HCT116 (cell line): ENCODE data around the gene PRR16. TPM values are rescaled to one million over a fixed set of nuclear protein-coding genes. Genes with fewer than 3 reads are reported as not detected.

Experiments used
- ATAC-seq: fragments of 200-7000 bp; cut with Tn5 transposase; 2 replicates; pipeline ENCODE4 v1.9.1; 2020; ENCODE audit warnings: mild to moderate bottlenecking, moderate library complexity
- BruUV-seq: library from RNA; stranded (reverse); fragments of 400-500 nt; replicated peaks from 2 replicates; lab custom pipeline; 2021; lab: Mats Ljungman, UMichigan
- CTCF ChIA-PET: fragments of 300-600 bp; sonication (Branson Sonifier 250); formaldehyde crosslinking; loops from one replicate; lab custom pipeline; 2021; ENCODE audit warnings: antibody characterized with exemption; lab: Charles Lee
- POLR2A ChIA-PET: fragments of 300-600, 350-600 bp; sonication (Branson Sonifier 250); formaldehyde crosslinking; loops from one replicate; lab custom pipeline; 2021; ENCODE audit warnings: antibody characterized with exemption; lab: Charles Lee
- RAD21 ChIA-PET, 2 experiments: fragments of 300-600 bp; sonication (Branson Sonifier 250); formaldehyde crosslinking; loops; one replicate each; lab custom pipeline; 2023; ENCODE audit warnings: low total read pairs in 2 of 2; ENCODE audit not compliant: uncharacterized antibody in 2 of 2, unreplicated experiment in 2 of 2, low non-redundant PET in 1 of 2; lab: Charles Lee
- DNase-seq: peaks from one replicate; pipeline ENCODE4 v3.0.0-alpha.2; 2010; ENCODE audit warnings: low read depth, low spot score
- H2AFZ ChIP-seq: fragments of 200-600 bp; shearing (Covaris generic), sonication (generic); 2 replicates; pipeline ENCODE4 v1.6.1; 2017; ENCODE audit warnings: low read depth, mixed run types, mixed read lengths, antibody characterized with exemption, low read length; ENCODE audit not compliant: poor library complexity, severe bottlenecking
- H3K27ac ChIP-seq: 2 replicates; pipeline ENCODE4 v1.5.1; 2012; ENCODE audit warnings: low read depth, low read length
- H3K27me3 ChIP-seq: fragments of 200-600 bp; sonication (generic); 2 replicates; pipeline ENCODE4 v1.6.1; 2016; ENCODE audit warnings: mixed run types, low read length, mixed read lengths; ENCODE audit not compliant: insufficient read depth
- H3K36me3 ChIP-seq, 2 experiments: fragments of 200-500 bp in 1 of 2; fragments of 200-600 bp in 1 of 2; sonication (Bioruptor generic) in 1 of 2; sonication (generic) in 1 of 2; 2 replicates each; pipeline versions ENCODE4 v1.5.1 to v1.6.1; 2014 to 2016; ENCODE audit warnings: low read length in 2 of 2, inconsistent platforms in 1 of 2, mixed read lengths in 1 of 2, mixed run types in 1 of 2; ENCODE audit not compliant: insufficient read depth in 2 of 2, control insufficient read depth in 1 of 2
- H3K4me1 ChIP-seq, 2 experiments: fragments of 200-600 bp in 1 of 2; sonication (generic) in 1 of 2; 2 replicates each; pipeline versions ENCODE4 v1.5.1 to v1.6.1; 2012 to 2017; ENCODE audit warnings: low read length in 2 of 2, inconsistent platforms in 1 of 2, mild to moderate bottlenecking in 1 of 2, mixed read lengths in 1 of 2, mixed run types in 1 of 2, moderate library complexity in 1 of 2; ENCODE audit not compliant: insufficient read depth in 2 of 2, control insufficient read depth in 1 of 2
- H3K4me2 ChIP-seq: fragments of 200-600 bp; sonication (generic); 2 replicates; pipeline ENCODE4 v1.6.1; 2017; ENCODE audit warnings: mixed run types, low read length, mixed read lengths
- H3K4me3 ChIP-seq, 2 experiments: fragments of 200-600 bp in 1 of 2; sonication (generic) in 1 of 2; replicated peaks in 1 of 2; 2 replicates each; pipeline ENCODE4 v1.5.1; 2011 to 2016; ENCODE audit warnings: low read length in 2 of 2, control low read depth in 1 of 2, low read depth in 1 of 2, mild to moderate bottlenecking in 1 of 2, mixed read lengths in 1 of 2, mixed run types in 1 of 2
- H3K79me2 ChIP-seq: fragments of 200-600 bp; sonication (generic); 2 replicates; pipeline ENCODE4 v1.6.1; 2017; ENCODE audit warnings: mild to moderate bottlenecking, mixed run types, low read length, moderate library complexity, mixed read lengths; ENCODE audit not compliant: insufficient read depth
- H3K9ac ChIP-seq: fragments of 200-600 bp; sonication (generic); 2 replicates; pipeline ENCODE4 v1.6.1; 2016; ENCODE audit warnings: low read length, mixed read lengths
- H3K9me2 ChIP-seq: fragments of 200-600 bp; sonication (generic), shearing (Covaris generic); 2 replicates; pipeline ENCODE4 v1.6.1; 2017; ENCODE audit warnings: mixed run types, mild to moderate bottlenecking, moderate library complexity; ENCODE audit not compliant: insufficient read depth
- H3K9me3 ChIP-seq, 2 experiments: fragments of 200-500 bp in 1 of 2; fragments of 200-600 bp in 1 of 2; sonication (Bioruptor generic) in 1 of 2; sonication (generic) in 1 of 2; 2 replicates each; pipeline ENCODE4 v1.6.1; 2014 to 2017; ENCODE audit warnings: low read length in 2 of 2, mixed read lengths in 2 of 2, inconsistent platforms in 1 of 2, low read depth in 1 of 2, mild to moderate bottlenecking in 1 of 2, mixed run types in 1 of 2, moderate library complexity in 1 of 2; ENCODE audit not compliant: control insufficient read depth in 1 of 2, insufficient read depth in 1 of 2
- H4K20me1 ChIP-seq: fragments of 200-600 bp; sonication (generic), shearing (Covaris generic); 2 replicates; pipeline ENCODE4 v1.6.1; 2017; ENCODE audit warnings: mixed run types, mild to moderate bottlenecking, moderate library complexity; ENCODE audit not compliant: insufficient read depth
- CEBPB ChIP-seq: IDR thresholded peaks from 2 replicates; pipeline ENCODE4 v1.6.1; 2012; ENCODE audit warnings: low read depth
- ELF1 ChIP-seq: IDR thresholded peaks from 2 replicates; pipeline ENCODE4 v1.6.1; 2012; ENCODE audit warnings: low read depth, borderline replicate concordance
- EZH2phosphoT487 ChIP-seq: fragments of 200-600 bp; IDR thresholded peaks from 2 replicates; pipeline ENCODE4 v1.6.1; 2018; ENCODE audit warnings: antibody characterized with exemption, borderline replicate concordance
- JUND ChIP-seq: IDR thresholded peaks from 2 replicates; pipeline ENCODE4 v1.6.1; 2012
- RAD21 ChIP-seq: IDR thresholded peaks from 2 replicates; pipeline ENCODE4 v1.6.1; 2012; ENCODE audit warnings: low read depth, mild to moderate bottlenecking
- SIN3A ChIP-seq: IDR thresholded peaks from 2 replicates; pipeline ENCODE4 v1.6.1; 2012; ENCODE audit warnings: low read depth
- SP1 ChIP-seq: IDR thresholded peaks from 2 replicates; pipeline ENCODE4 v1.6.1; 2012; ENCODE audit warnings: low read depth
- ZBTB33 ChIP-seq: IDR thresholded peaks from 2 replicates; pipeline ENCODE4 v1.6.1; 2011; ENCODE audit warnings: mild to moderate bottlenecking, low read length, moderate library complexity; ENCODE audit not compliant: insufficient replicate concordance; ENCODE audit errors: extremely low read depth
- intact Hi-C: fragments of 100-400 bp; cut with micrococcal nuclease; formaldehyde crosslinking; loops from 2 replicates; pipeline ENCODE4 v1.10.0; 2022
- total RNA-seq: library from RNA; stranded (reverse); gene quantifications from one replicate; pipeline ENCODE4 v1.2.1, GENCODE V29; 2021; ENCODE audit not compliant: unreplicated experiment

PRR16 gene
- total RNA-seq, 1 experiment from 2014 or later: 0.42 TPM

GRCh38 chr5:120539471-120539870 lies 75.4 kb downstream of the PRR16 start:
- intact Hi-C loops: no loop called here
- no peak overlapping the region for H2AFZ ChIP-seq
- RAD21 ChIA-PET: no interaction called here
- no peak overlapping the region for H3K4me2 ChIP-seq
- H3K27me3 ChIP-seq: no peaks in the 10 kb centered on the region
- no peak for ATAC-seq
- H3K79me2 ChIP-seq: no peaks in the 10 kb centered on the region
- CTCF ChIA-PET: no interaction called here
- no peak overlapping the region for H3K9ac ChIP-seq
- DNase-seq: no peak
- no TSS peak for BruUV-seq
- no peaks in the 10 kb centered on the region for H3K36me3 ChIP-seq
- no peaks in the 10 kb centered on the region for H3K9me3 ChIP-seq
- no peak overlapping the region for H3K27ac ChIP-seq
- POLR2A ChIA-PET: no interaction called here
- H3K4me3 ChIP-seq: no peak overlapping the region
- H4K20me1 ChIP-seq: no peaks in the 10 kb centered on the region
- no peak for TF ChIP-seq JUND
- no peak for TF ChIP-seq SP1
- no peak for TF ChIP-seq SIN3A
- no peak for TF ChIP-seq CEBPB
- H3K9me2 ChIP-seq: no peaks in the 10 kb centered on the region
- H3K4me1 ChIP-seq: peaks cover 0 to 6% of the 10 kb centered on the region in 2 experiments; a peak in 2 of 4 replicates

GRCh38 chr5:120540097-120540496 lies 76.0 kb downstream of the PRR16 start:
- ChIA-PET CTCF (no interaction called here), POLR2A (no interaction called here), RAD21 (no interaction called here)
- TF ChIP-seq RAD21 (no peak), EZH2phosphoT487 (no peak), ZBTB33 (no peak), CEBPB (no peak), ELF1 (no peak)
- H3K36me3 ChIP-seq: no peaks in the 10 kb centered on the region
- no TSS peak for BruUV-seq
- no peak overlapping the region for H2AFZ ChIP-seq
- no peak overlapping the region for H3K27ac ChIP-seq
- H4K20me1 ChIP-seq: no peaks in the 10 kb centered on the region
- H3K27me3 ChIP-seq: no peaks in the 10 kb centered on the region
- no peaks in the 10 kb centered on the region for H3K79me2 ChIP-seq
- DNase-seq: no peak
- H3K4me3 ChIP-seq: no peak overlapping the region
- intact Hi-C loops: no loop called here
- H3K4me1 ChIP-seq: peaks cover 0 to 6% of the 10 kb centered on the region in 2 experiments; a peak in 2 of 4 replicates
- no peak for ATAC-seq
- H3K9ac ChIP-seq: no peak overlapping the region
- H3K9me3 ChIP-seq: no peaks in the 10 kb centered on the region
- no peak overlapping the region for H3K4me2 ChIP-seq
- no peaks in the 10 kb centered on the region for H3K9me2 ChIP-seq
